Neural cell (in vitro differentiated cells): ENCODE measurements around the gene STRADA.

Experiments used
- CTCF ChIP-seq: fragments of 450-650 bp; IDR thresholded peaks from 2 replicates; pipeline ENCODE4 v1.5.1; 2014; ENCODE audit warnings: antibody characterized with exemption, mild to moderate bottlenecking, moderate library complexity; ENCODE audit not compliant: poor library complexity, severe bottlenecking
- EP300 ChIP-seq: fragments of 450-650 bp; conservative IDR thresholded peaks from 2 replicates; pipeline ENCODE4 v1.6.1; 2014; ENCODE audit warnings: antibody characterized with exemption, mild to moderate bottlenecking, moderate library complexity; ENCODE audit not compliant: poor library complexity, severe bottlenecking
- EZH2 ChIP-seq: fragments of 200-600, 300-800 bp; shearing (Covaris generic), sonication (generic); IDR thresholded peaks from 2 replicates; pipeline ENCODE4 v1.6.1; 2014; ENCODE audit warnings: antibody characterized with exemption, low read length, borderline replicate concordance, mild to moderate bottlenecking; ENCODE audit not compliant: insufficient read depth, poor library complexity, severe bottlenecking
- POLR2AphosphoS5 ChIP-seq: IDR thresholded peaks from 2 replicates; pipeline ENCODE4 v1.6.1; 2012
- REST ChIP-seq: IDR thresholded peaks from 2 replicates; pipeline ENCODE4 v1.6.1; 2012; ENCODE audit warnings: borderline replicate concordance

- no peak for TF ChIP-seq REST
- TF ChIP-seq CTCF: peak; percentile 23
- no peak for TF ChIP-seq EZH2
- no peak for TF ChIP-seq POLR2AphosphoS5
- TF ChIP-seq EP300: no peak
Observed at GRCh38 chr17:63696381-63696961, 45.1 kb downstream of the STRADA start.
